ENCODE data around the gene PDCD7.

PDCD7 gene

GRCh38 chr15:65132878-65133547 is 595 bp downstream of the PDCD7 start:
- TF ChIP-seq CTCF (IDR thresholded peaks at IDR 0.05; ENCODE audit: poor library complexity, severe bottlenecking) = peak; percentile 23
- Histone ChIP-seq H3K9me3 (ENCODE audit: severe bottlenecking) (peaks cover 6% of the 10 kb centered on the region), H3K4me3 (ENCODE audit: severe bottlenecking) (peak overlapping the region; percentile 71), H3K27me3 (ENCODE audit: insufficient read depth, poor library complexity, severe bottlenecking) (no peaks in the 10 kb centered on the region), H3K36me3 (ENCODE audit: low read depth) (peaks cover 33% of the 10 kb centered on the region), H3K27ac (ENCODE audit: poor library complexity, severe bottlenecking) (peak overlapping the region; percentile 68), H3K4me1 (ENCODE audit: insufficient read depth, poor library complexity, severe bottlenecking) (no peaks in the 10 kb centered on the region)
- no peak for DNase-seq (ENCODE audit: low spot score)
- peak; percentile 76 for ATAC-seq (ENCODE audit: low read depth)

- H3K27ac ChIP-seq (ENCODE audit: poor library complexity, severe bottlenecking) = no peak overlapping the region
- no peaks in the 10 kb centered on the region for H3K27me3 ChIP-seq (ENCODE audit: insufficient read depth, poor library complexity, severe bottlenecking)
- H3K36me3 ChIP-seq (ENCODE audit: low read depth) = peaks cover 52% of the 10 kb centered on the region
- TF ChIP-seq CTCF (IDR thresholded peaks at IDR 0.05; ENCODE audit: poor library complexity, severe bottlenecking) = no peak
- DNase-seq (ENCODE audit: low spot score) (no peak), ATAC-seq (ENCODE audit: low read depth) (no peak)
- H3K4me3 ChIP-seq (ENCODE audit: severe bottlenecking) = no peak overlapping the region
- H3K4me1 ChIP-seq (ENCODE audit: insufficient read depth, poor library complexity, severe bottlenecking) = no peaks in the 10 kb centered on the region
- H3K9me3 ChIP-seq (ENCODE audit: severe bottlenecking) = no peaks in the 10 kb centered on the region
These were observed 2.7 kb downstream of the PDCD7 start for GRCh38 chr15:65130941-65131340.

- Histone ChIP-seq H3K4me1 (ENCODE audit: insufficient read depth, poor library complexity, severe bottlenecking) (no peaks in the 10 kb centered on the region), H3K9me3 (ENCODE audit: severe bottlenecking) (no peaks in the 10 kb centered on the region), H3K36me3 (ENCODE audit: low read depth) (peaks cover 68% of the 10 kb centered on the region), H3K27ac (ENCODE audit: poor library complexity, severe bottlenecking) (no peak overlapping the region), H3K4me3 (ENCODE audit: severe bottlenecking) (no peak overlapping the region), H3K27me3 (ENCODE audit: insufficient read depth, poor library complexity, severe bottlenecking) (no peaks in the 10 kb centered on the region)
- no peak for TF ChIP-seq CTCF (IDR thresholded peaks at IDR 0.05; ENCODE audit: poor library complexity, severe bottlenecking)
- ATAC-seq (ENCODE audit: low read depth) (no peak), DNase-seq (ENCODE audit: low spot score) (no peak)
These were observed 18.1 kb downstream of the PDCD7 start for GRCh38 chr15:65115542-65115941.

GRCh38 chr15:65115086-65115485 is 18.5 kb downstream of the PDCD7 start, which contains the start of gene UBAP1L:
Gene UBAP1L, minus strand, starts transcription at chr15:65115200. Its CDS starts 8,985 bp downstream, at chr15:65106215.
- no peaks in the 10 kb centered on the region for H3K9me3 ChIP-seq (ENCODE audit: severe bottlenecking)
- no peak for TF ChIP-seq CTCF (IDR thresholded peaks at IDR 0.05; ENCODE audit: poor library complexity, severe bottlenecking)
- H3K27ac ChIP-seq (ENCODE audit: poor library complexity, severe bottlenecking) = no peak within 1 kb of the TSS
- H3K4me1 ChIP-seq (ENCODE audit: insufficient read depth, poor library complexity, severe bottlenecking) = no peaks in the 10 kb centered on the region
- H3K4me3 ChIP-seq (ENCODE audit: severe bottlenecking) = no peak within 1 kb of the TSS
- ATAC-seq (ENCODE audit: low read depth) (no peak), DNase-seq (ENCODE audit: low spot score) (no peak)
- H3K36me3 ChIP-seq (ENCODE audit: low read depth) = peaks cover 63% of the 10 kb centered on the region
- H3K27me3 ChIP-seq (ENCODE audit: insufficient read depth, poor library complexity, severe bottlenecking) = no peaks in the 10 kb centered on the region

- Histone ChIP-seq H3K27ac (ENCODE audit: poor library complexity, severe bottlenecking) (no peak overlapping the region), H3K4me3 (ENCODE audit: severe bottlenecking) (no peak overlapping the region), H3K4me1 (ENCODE audit: insufficient read depth, poor library complexity, severe bottlenecking) (no peaks in the 10 kb centered on the region), H3K36me3 (ENCODE audit: low read depth) (peaks cover 29% of the 10 kb centered on the region), H3K27me3 (ENCODE audit: insufficient read depth, poor library complexity, severe bottlenecking) (no peaks in the 10 kb centered on the region), H3K9me3 (ENCODE audit: severe bottlenecking) (no peaks in the 10 kb centered on the region)
- TF ChIP-seq CTCF (IDR thresholded peaks at IDR 0.05; ENCODE audit: poor library complexity, severe bottlenecking) = no peak
- ATAC-seq (ENCODE audit: low read depth) (peak; percentile 44), DNase-seq (ENCODE audit: low spot score) (peak; percentile 14)
These were observed 22.8 kb downstream of the PDCD7 start for GRCh38 chr15:65110676-65111292.

Measured in RWPE2 (cell line).